SK-N-MC (cell line): ENCODE measurements around the gene MED13L.

Experiments
- DNase-seq: peaks from one replicate; pipeline ENCODE4 v3.0.0-alpha.2; 2011; ENCODE audit warnings: low read depth, low spot score
- H3K27ac ChIP-seq: fragments of 200-600 bp; sonication (generic); 2 replicates; pipeline ENCODE4 v1.5.1; 2016; ENCODE audit warnings: mixed run types
- H3K36me3 ChIP-seq: fragments of 200-600 bp; sonication (generic); 2 replicates; pipeline ENCODE4 v1.6.1; 2017; ENCODE audit warnings: antibody characterized with exemption, low read length, mixed read lengths; ENCODE audit not compliant: insufficient read depth
- H3K4me3 ChIP-seq: fragments of 200-600 bp; sonication (generic); 2 replicates; pipeline ENCODE4 v1.5.1; 2016
- H3K9ac ChIP-seq: fragments of 200-600 bp; sonication (generic); 2 replicates; pipeline ENCODE4 v1.8.0; 2017; ENCODE audit warnings: mixed run types, mixed read lengths; ENCODE audit not compliant: insufficient read length
- H3K9me3 ChIP-seq: fragments of 200-600 bp; sonication (generic); 2 replicates; pipeline ENCODE4 v1.6.1; 2017; ENCODE audit warnings: low read depth, mild to moderate bottlenecking, antibody characterized with exemption, low read length, moderate library complexity, mixed read lengths
- EZH2 ChIP-seq: fragments of 200-600 bp; sonication (generic); IDR thresholded peaks from one replicate; pipeline ENCODE4 v1.6.1; 2017; ENCODE audit warnings: antibody characterized with exemption
- FOXP2 ChIP-seq: optimal IDR thresholded peaks from 2 replicates; pipeline ENCODE3; 2011; ENCODE audit warnings: mild to moderate bottlenecking, moderate library complexity; ENCODE audit not compliant: insufficient read depth; ENCODE audit errors: extremely low read length, control extremely low read depth
- POLR2AphosphoS5 ChIP-seq: IDR thresholded peaks from 2 replicates; pipeline ENCODE4 v1.6.1; 2012; ENCODE audit warnings: mild to moderate bottlenecking, low read depth, low read length, borderline replicate concordance

Gene MED13L

DNA sequence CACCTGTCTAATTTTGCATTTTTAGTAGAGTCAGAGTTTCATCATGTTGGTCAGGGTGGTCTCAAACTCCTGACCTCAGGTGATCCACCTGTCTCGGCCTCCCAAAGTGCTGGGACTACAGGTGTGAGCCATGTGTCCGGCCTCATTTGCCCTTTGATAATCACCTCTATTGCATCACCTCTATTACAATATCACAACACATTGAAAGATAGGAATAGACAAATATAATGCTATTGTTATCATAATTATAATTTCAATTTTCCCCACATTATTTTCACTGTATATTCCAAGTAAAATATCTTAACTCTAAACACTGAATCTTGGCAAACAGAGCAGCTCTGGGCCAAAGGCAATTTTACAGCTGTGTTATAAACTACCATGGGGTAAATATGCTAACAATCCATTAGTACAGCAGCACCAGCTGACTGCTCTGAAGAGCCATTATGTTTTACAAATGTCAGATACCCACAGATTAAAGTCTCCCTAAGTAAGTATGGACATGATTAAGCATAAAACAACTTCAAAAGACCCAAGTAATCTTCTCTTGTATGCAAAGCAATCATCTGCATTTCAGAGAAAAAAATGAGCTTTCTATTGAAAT, 173.2 kb downstream of the MED13L start:
- TF ChIP-seq FOXP2 (no peak), EZH2 (no peak), POLR2AphosphoS5 (no peak)
- peaks cover 12% of the 10 kb centered on the region for H3K36me3 ChIP-seq
- H3K9ac ChIP-seq: no peak overlapping the region
- H3K9me3 ChIP-seq: no peaks in the 10 kb centered on the region
- no peak overlapping the region for H3K27ac ChIP-seq
- H3K4me3 ChIP-seq: no peak overlapping the region
- DNase-seq: no peak

DNA sequence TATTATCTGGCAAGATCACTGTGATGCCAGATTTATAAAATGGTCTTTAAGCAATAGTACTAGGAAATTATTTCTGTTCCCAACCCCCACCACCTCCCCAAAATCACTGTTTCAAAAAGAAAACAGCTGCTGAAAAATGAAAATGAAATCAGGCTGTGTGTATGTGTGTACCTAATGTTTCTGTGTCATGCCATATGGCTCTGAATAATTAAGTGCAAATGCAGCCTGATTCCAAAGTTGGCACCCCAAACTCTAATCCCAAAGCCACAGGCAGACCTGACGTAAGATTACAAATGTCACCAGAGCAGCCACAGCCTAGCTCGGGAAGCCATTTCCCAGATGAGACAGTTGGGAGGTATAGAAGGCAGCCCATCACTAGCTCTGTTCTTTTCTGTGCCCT, 175.5 kb downstream of the MED13L start:
- Histone ChIP-seq H3K9ac (no peak overlapping the region), H3K4me3 (no peak overlapping the region), H3K27ac (no peak overlapping the region), H3K36me3 (peaks cover 12% of the 10 kb centered on the region), H3K9me3 (no peaks in the 10 kb centered on the region)
- TF ChIP-seq POLR2AphosphoS5: no peak
- TF ChIP-seq FOXP2: no peak
- no peak for TF ChIP-seq EZH2
- no peak for DNase-seq

DNA sequence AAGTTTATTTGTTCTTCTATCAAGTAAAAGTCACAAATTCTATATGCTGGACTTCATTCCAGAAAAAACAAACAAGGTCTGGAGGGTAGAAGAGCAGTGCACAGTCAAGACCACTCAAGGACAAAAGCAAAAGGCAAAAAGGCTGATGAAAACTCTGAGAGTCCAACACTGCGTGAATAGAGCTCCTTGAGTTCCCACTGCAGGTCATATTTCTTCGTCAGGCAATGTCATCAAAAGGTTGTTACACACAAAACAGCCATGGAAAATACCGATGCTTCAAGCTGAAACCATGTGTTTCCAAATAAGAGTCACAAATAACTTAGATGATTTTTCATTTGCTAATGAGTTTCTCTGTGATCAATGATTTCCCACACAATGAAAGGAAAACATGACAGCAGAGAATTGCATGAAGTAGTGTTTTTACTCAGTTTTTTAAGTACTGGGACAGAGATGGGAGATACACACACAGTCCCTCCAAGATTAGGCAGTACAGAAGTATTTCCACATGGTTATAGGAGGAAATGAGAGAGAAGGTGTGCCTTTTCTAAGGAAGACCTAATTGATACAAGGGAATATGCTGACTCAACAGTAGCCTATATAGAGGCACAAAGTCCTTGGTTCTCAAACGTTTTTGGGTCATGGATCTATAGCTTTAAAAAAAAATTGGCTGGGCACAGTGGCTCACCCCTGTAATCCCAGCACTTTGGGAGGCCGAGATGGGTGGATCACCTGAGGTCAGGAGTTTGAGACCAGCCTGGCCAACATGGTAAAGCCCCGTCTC, 177.7 kb downstream of the MED13L start:
- Histone ChIP-seq H3K27ac (no peak overlapping the region), H3K36me3 (peaks cover 11% of the 10 kb centered on the region; the same call in 1 of the 2 replicates), H3K9ac (no peak overlapping the region), H3K4me3 (no peak overlapping the region), H3K9me3 (no peaks in the 10 kb centered on the region)
- TF ChIP-seq FOXP2 (no peak), EZH2 (no peak), POLR2AphosphoS5 (no peak)
- DNase-seq: no peak

GRCh38 chr12:116096874-116097273, 180.6 kb downstream of the MED13L start:
- Histone ChIP-seq H3K27ac (no peak overlapping the region), H3K9me3 (no peaks in the 10 kb centered on the region), H3K4me3 (no peak overlapping the region), H3K36me3 (peaks cover 9% of the 10 kb centered on the region; the same call in 1 of the 2 replicates), H3K9ac (no peak overlapping the region)
- DNase-seq: no peak
- no peak for TF ChIP-seq POLR2AphosphoS5
- TF ChIP-seq FOXP2: no peak
- no peak for TF ChIP-seq EZH2

GRCh38 chr12:116094475-116094874, 183.0 kb downstream of the MED13L start:
- H3K9ac ChIP-seq: no peak overlapping the region
- H3K36me3 ChIP-seq: peaks cover 15% of the 10 kb centered on the region
- H3K9me3 ChIP-seq: no peaks in the 10 kb centered on the region
- DNase-seq: no peak
- TF ChIP-seq EZH2: no peak
- no peak for TF ChIP-seq FOXP2
- no peak for TF ChIP-seq POLR2AphosphoS5
- no peak overlapping the region for H3K27ac ChIP-seq
- H3K4me3 ChIP-seq: no peak overlapping the region

DNA sequence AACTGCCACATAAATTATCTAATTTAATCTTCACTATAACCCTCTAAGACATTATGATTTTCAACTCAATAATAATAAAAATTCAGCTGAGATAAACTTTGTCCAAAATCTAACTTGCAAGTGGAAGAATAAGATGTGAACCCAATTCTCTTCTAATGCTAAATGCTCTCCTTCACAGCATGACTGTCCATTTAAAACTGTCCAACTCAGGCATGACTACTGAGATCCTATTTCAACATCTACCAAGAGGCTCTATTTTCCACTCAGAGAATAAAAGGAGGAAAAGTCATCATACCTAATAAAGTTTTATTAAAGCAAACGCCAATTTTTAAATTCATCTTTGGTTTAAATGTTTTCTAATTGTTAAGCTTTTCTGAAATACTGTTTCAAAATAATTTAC, 183.6 kb downstream of the MED13L start:
- no peak for TF ChIP-seq FOXP2
- no peak for TF ChIP-seq POLR2AphosphoS5
- TF ChIP-seq EZH2: no peak

GRCh38 chr12:116092776-116093175, 184.7 kb downstream of the MED13L start:
- TF ChIP-seq EZH2 (no peak), FOXP2 (no peak), POLR2AphosphoS5 (no peak)
- Histone ChIP-seq H3K36me3 (peaks cover 23% of the 10 kb centered on the region), H3K9ac (no peak overlapping the region)

More for the DNA sequence above, 183.6 kb downstream of the MED13L start:
- Histone ChIP-seq H3K9me3 (no peaks in the 10 kb centered on the region), H3K36me3 (peaks cover 19% of the 10 kb centered on the region), H3K27ac (no peak overlapping the region), H3K9ac (no peak overlapping the region), H3K4me3 (no peak overlapping the region)
- DNase-seq: no peak

GRCh38 chr12:116092162-116092561, 185.3 kb downstream of the MED13L start:
- Histone ChIP-seq H3K27ac (no peak overlapping the region), H3K9ac (no peak overlapping the region), H3K9me3 (no peaks in the 10 kb centered on the region), H3K4me3 (no peak overlapping the region), H3K36me3 (peaks cover 23% of the 10 kb centered on the region)
- DNase-seq: no peak
- no peak for TF ChIP-seq POLR2AphosphoS5
- no peak for TF ChIP-seq FOXP2
- TF ChIP-seq EZH2: no peak

More at GRCh38 chr12:116092776-116093175, 184.7 kb downstream of the MED13L start:
- DNase-seq: no peak
- no peak overlapping the region for H3K27ac ChIP-seq
- no peaks in the 10 kb centered on the region for H3K9me3 ChIP-seq
- no peak overlapping the region for H3K4me3 ChIP-seq

- Histone ChIP-seq H3K36me3 (peaks cover 23% of the 10 kb centered on the region), H3K27ac (no peak overlapping the region), H3K9ac (no peak overlapping the region), H3K4me3 (no peak overlapping the region), H3K9me3 (no peaks in the 10 kb centered on the region)
- DNase-seq: no peak
- TF ChIP-seq POLR2AphosphoS5 (no peak), EZH2 (no peak), FOXP2 (no peak)
Observed at GRCh38 chr12:116091579-116091978, 185.9 kb downstream of the MED13L start.
